ENCODE data around the gene PSG6.
"Not testable (repeated sequence)": the region's sequence is repeated elsewhere in the genome, so short reads cannot be mapped to it uniquely, and the experiment has no call there.

The PSG6 gene

GRCh38 chr19:42906162-42906561 is 11.5 kb downstream of the PSG6 start:
- not testable (repeated sequence) for DNase-seq (ENCODE audit: low spot score)

GRCh38 chr19:42900561-42900960 is 17.1 kb downstream of the PSG6 start:
- DNase-seq (ENCODE audit: low spot score): not testable (repeated sequence)

- not testable (repeated sequence) for DNase-seq (ENCODE audit: low spot score)
Measured at GRCh38 chr19:42899674-42900073, 18.0 kb downstream of the PSG6 start.

GRCh38 chr19:42899110-42899509 is 18.6 kb downstream of the PSG6 start:
- DNase-seq (ENCODE audit: low spot score): not testable (repeated sequence)

- not testable (repeated sequence) for DNase-seq (ENCODE audit: low spot score)
Measured at GRCh38 chr19:42898656-42899055, 19.0 kb downstream of the PSG6 start.

GRCh38 chr19:42897729-42898128 is 20.0 kb downstream of the PSG6 start:
- not testable (repeated sequence) for DNase-seq (ENCODE audit: low spot score)

GRCh38 chr19:42890446-42890845 is 27.2 kb downstream of the PSG6 start:
- not testable (repeated sequence) for DNase-seq (ENCODE audit: low spot score)

- DNase-seq (ENCODE audit: low spot score): not testable (repeated sequence)
Measured at GRCh38 chr19:42887876-42888445, 29.7 kb downstream of the PSG6 start.

- DNase-seq (ENCODE audit: low spot score): not testable (repeated sequence)
Measured at GRCh38 chr19:42882730-42883129, 35.0 kb downstream of the PSG6 start.

- DNase-seq (ENCODE audit: low spot score): not testable (repeated sequence)
Measured at GRCh38 chr19:42882010-42882409, 35.7 kb downstream of the PSG6 start.

- DNase-seq (ENCODE audit: low spot score): not testable (repeated sequence)
Measured at GRCh38 chr19:42881279-42881678, 36.4 kb downstream of the PSG6 start.

- DNase-seq (ENCODE audit: low spot score): not testable (repeated sequence)
Measured at GRCh38 chr19:42880621-42881020, 37.1 kb downstream of the PSG6 start.

GRCh38 chr19:42879613-42880012 is 38.1 kb downstream of the PSG6 start, which contains the start of gene PSG1:
Gene PSG1 (minus strand): TSS chr19:42879713. CDS start chr19:42879581, 132 bp downstream.
- DNase-seq (ENCODE audit: low spot score): no peak

GRCh38 chr19:42876596-42876995 is 41.1 kb downstream of the PSG6 start:
- not testable (repeated sequence) for DNase-seq (ENCODE audit: low spot score)

GRCh38 chr19:42875881-42876280 is 41.8 kb downstream of the PSG6 start:
- DNase-seq (ENCODE audit: low spot score): not testable (repeated sequence)

GRCh38 chr19:42874901-42875813 is 42.5 kb downstream of the PSG6 start:
- DNase-seq (ENCODE audit: low spot score): not testable (repeated sequence)

GRCh38 chr19:42874136-42874535 is 43.6 kb downstream of the PSG6 start:
- DNase-seq (ENCODE audit: low spot score): not testable (repeated sequence)

- no peak for DNase-seq (ENCODE audit: low spot score)
Measured at GRCh38 chr19:42872608-42873007, 45.1 kb downstream of the PSG6 start.

GRCh38 chr19:42857544-42857867 is 60.2 kb downstream of the PSG6 start:
- no peak for DNase-seq (ENCODE audit: low spot score)

- DNase-seq (ENCODE audit: low spot score): peak; percentile 22
Measured at GRCh38 chr19:42856866-42857543, 60.7 kb downstream of the PSG6 start.

- not testable (repeated sequence) for DNase-seq (ENCODE audit: low spot score)
Measured at GRCh38 chr19:42854745-42855144, 62.9 kb downstream of the PSG6 start.

GRCh38 chr19:42853231-42853630 is 64.5 kb downstream of the PSG6 start:
- DNase-seq (ENCODE audit: low spot score): not testable (repeated sequence)

- DNase-seq (ENCODE audit: low spot score): not testable (repeated sequence)
Measured at GRCh38 chr19:42852821-42853220, 64.9 kb downstream of the PSG6 start.

Data from HuH-7 (cell line).